ENCODE measurements around the gene AK6.
"Not testable (repeated sequence)": the region's sequence is repeated elsewhere in the genome, so short reads cannot be mapped to it uniquely, and the experiment has no call there.

AK6 gene

GRCh38 chr5:69341520-69342161 is 27.7 kb downstream of the AK6 start:
- in situ Hi-C loops (cut with HindIII; ENCODE audit: low sequenced_read_pairs), result no loop called here

GRCh38 chr5:69335341-69335935 is 33.9 kb downstream of the AK6 start:
- in situ Hi-C loops (cut with HindIII; ENCODE audit: low sequenced_read_pairs), result no loop called here

- in situ Hi-C loops (cut with HindIII; ENCODE audit: low sequenced_read_pairs), result no loop called here
Observed at GRCh38 chr5:69334793-69335268, 34.5 kb downstream of the AK6 start.

- in situ Hi-C loops (cut with HindIII; ENCODE audit: low sequenced_read_pairs), result not testable (repeated sequence)
Observed at GRCh38 chr5:69333668-69334315, 35.5 kb downstream of the AK6 start.

- in situ Hi-C loops (cut with HindIII; ENCODE audit: low sequenced_read_pairs), result no loop called here
Observed at GRCh38 chr5:69331528-69332445, 37.5 kb downstream of the AK6 start.

GRCh38 chr5:69329905-69330489 is 39.3 kb downstream of the AK6 start:
- in situ Hi-C loops (cut with HindIII; ENCODE audit: low sequenced_read_pairs), result no loop called here

- in situ Hi-C loops (cut with HindIII; ENCODE audit: low sequenced_read_pairs), result no loop called here
Observed at GRCh38 chr5:69326365-69326764, 43.0 kb downstream of the AK6 start.

- in situ Hi-C loops (cut with HindIII; ENCODE audit: low sequenced_read_pairs), result no loop called here
Observed at GRCh38 chr5:69317391-69317790, 51.9 kb downstream of the AK6 start.

GRCh38 chr5:69315972-69316371 is 53.3 kb downstream of the AK6 start:
- in situ Hi-C loops (cut with HindIII; ENCODE audit: low sequenced_read_pairs), result no loop called here

- in situ Hi-C loops (cut with HindIII; ENCODE audit: low sequenced_read_pairs), result no loop called here
Observed at GRCh38 chr5:69313428-69313827, 55.9 kb downstream of the AK6 start.

GRCh38 chr5:69312459-69313160 is 56.7 kb downstream of the AK6 start:
- in situ Hi-C loops (cut with HindIII; ENCODE audit: low sequenced_read_pairs), result no loop called here

GRCh38 chr5:69309380-69309779 is 59.9 kb downstream of the AK6 start:
- in situ Hi-C loops (cut with HindIII; ENCODE audit: low sequenced_read_pairs), result no loop called here

- in situ Hi-C loops (cut with HindIII; ENCODE audit: low sequenced_read_pairs), result no loop called here
Observed at GRCh38 chr5:69308046-69308553, 61.2 kb downstream of the AK6 start.

- in situ Hi-C loops (cut with HindIII; ENCODE audit: low sequenced_read_pairs), result no loop called here
Observed at GRCh38 chr5:69305512-69305911, 63.8 kb downstream of the AK6 start.
